HCT116 (cell line): ENCODE measurements around the gene UQCRH. TPM values are rescaled to one million over a fixed set of nuclear protein-coding genes. Genes with fewer than 3 reads are reported as not detected.

Experiments used
- ATAC-seq: fragments of 200-7000 bp; cut with Tn5 transposase; 2 replicates; pipeline ENCODE4 v1.9.1; 2020; ENCODE audit warnings: mild to moderate bottlenecking, moderate library complexity
- BruUV-seq: library from RNA; stranded (reverse); fragments of 400-500 nt; replicated peaks from 2 replicates; lab custom pipeline; 2021; lab: Mats Ljungman, UMichigan
- CTCF ChIA-PET: fragments of 300-600 bp; sonication (Branson Sonifier 250); formaldehyde crosslinking; loops from one replicate; lab custom pipeline; 2021; ENCODE audit warnings: antibody characterized with exemption; lab: Charles Lee
- POLR2A ChIA-PET: fragments of 300-600, 350-600 bp; sonication (Branson Sonifier 250); formaldehyde crosslinking; loops from one replicate; lab custom pipeline; 2021; ENCODE audit warnings: antibody characterized with exemption; lab: Charles Lee
- RAD21 ChIA-PET, 2 experiments: fragments of 300-600 bp; sonication (Branson Sonifier 250); formaldehyde crosslinking; loops; one replicate each; lab custom pipeline; 2023; ENCODE audit warnings: low total read pairs in 2 of 2; ENCODE audit not compliant: uncharacterized antibody in 2 of 2, unreplicated experiment in 2 of 2, low non-redundant PET in 1 of 2; lab: Charles Lee
- DNase-seq: peaks from one replicate; pipeline ENCODE4 v3.0.0-alpha.2; 2010; ENCODE audit warnings: low read depth, low spot score
- H2AFZ ChIP-seq: fragments of 200-600 bp; shearing (Covaris generic), sonication (generic); 2 replicates; pipeline ENCODE4 v1.6.1; 2017; ENCODE audit warnings: low read depth, mixed run types, mixed read lengths, antibody characterized with exemption, low read length; ENCODE audit not compliant: poor library complexity, severe bottlenecking
- H3K27ac ChIP-seq: 2 replicates; pipeline ENCODE4 v1.5.1; 2012; ENCODE audit warnings: low read depth, low read length
- H3K27me3 ChIP-seq: fragments of 200-600 bp; sonication (generic); 2 replicates; pipeline ENCODE4 v1.6.1; 2016; ENCODE audit warnings: mixed run types, low read length, mixed read lengths; ENCODE audit not compliant: insufficient read depth
- H3K36me3 ChIP-seq, 2 experiments: fragments of 200-500 bp in 1 of 2; fragments of 200-600 bp in 1 of 2; sonication (Bioruptor generic) in 1 of 2; sonication (generic) in 1 of 2; 2 replicates each; pipeline versions ENCODE4 v1.5.1 to v1.6.1; 2014 to 2016; ENCODE audit warnings: low read length in 2 of 2, inconsistent platforms in 1 of 2, mixed read lengths in 1 of 2, mixed run types in 1 of 2; ENCODE audit not compliant: insufficient read depth in 2 of 2, control insufficient read depth in 1 of 2
- H3K4me1 ChIP-seq, 2 experiments: fragments of 200-600 bp in 1 of 2; sonication (generic) in 1 of 2; 2 replicates each; pipeline versions ENCODE4 v1.5.1 to v1.6.1; 2012 to 2017; ENCODE audit warnings: low read length in 2 of 2, inconsistent platforms in 1 of 2, mild to moderate bottlenecking in 1 of 2, mixed read lengths in 1 of 2, mixed run types in 1 of 2, moderate library complexity in 1 of 2; ENCODE audit not compliant: insufficient read depth in 2 of 2, control insufficient read depth in 1 of 2
- H3K4me2 ChIP-seq: fragments of 200-600 bp; sonication (generic); 2 replicates; pipeline ENCODE4 v1.6.1; 2017; ENCODE audit warnings: mixed run types, low read length, mixed read lengths
- H3K4me3 ChIP-seq, 2 experiments: fragments of 200-600 bp in 1 of 2; sonication (generic) in 1 of 2; replicated peaks in 1 of 2; 2 replicates each; pipeline ENCODE4 v1.5.1; 2011 to 2016; ENCODE audit warnings: low read length in 2 of 2, control low read depth in 1 of 2, low read depth in 1 of 2, mild to moderate bottlenecking in 1 of 2, mixed read lengths in 1 of 2, mixed run types in 1 of 2
- H3K79me2 ChIP-seq: fragments of 200-600 bp; sonication (generic); 2 replicates; pipeline ENCODE4 v1.6.1; 2017; ENCODE audit warnings: mild to moderate bottlenecking, mixed run types, low read length, moderate library complexity, mixed read lengths; ENCODE audit not compliant: insufficient read depth
- H3K9ac ChIP-seq: fragments of 200-600 bp; sonication (generic); 2 replicates; pipeline ENCODE4 v1.6.1; 2016; ENCODE audit warnings: low read length, mixed read lengths
- H3K9me2 ChIP-seq: fragments of 200-600 bp; sonication (generic), shearing (Covaris generic); 2 replicates; pipeline ENCODE4 v1.6.1; 2017; ENCODE audit warnings: mixed run types, mild to moderate bottlenecking, moderate library complexity; ENCODE audit not compliant: insufficient read depth
- H3K9me3 ChIP-seq, 2 experiments: fragments of 200-500 bp in 1 of 2; fragments of 200-600 bp in 1 of 2; sonication (Bioruptor generic) in 1 of 2; sonication (generic) in 1 of 2; 2 replicates each; pipeline ENCODE4 v1.6.1; 2014 to 2017; ENCODE audit warnings: low read length in 2 of 2, mixed read lengths in 2 of 2, inconsistent platforms in 1 of 2, low read depth in 1 of 2, mild to moderate bottlenecking in 1 of 2, mixed run types in 1 of 2, moderate library complexity in 1 of 2; ENCODE audit not compliant: control insufficient read depth in 1 of 2, insufficient read depth in 1 of 2
- H4K20me1 ChIP-seq: fragments of 200-600 bp; sonication (generic), shearing (Covaris generic); 2 replicates; pipeline ENCODE4 v1.6.1; 2017; ENCODE audit warnings: mixed run types, mild to moderate bottlenecking, moderate library complexity; ENCODE audit not compliant: insufficient read depth
- ATF3 ChIP-seq: IDR thresholded peaks from 2 replicates; pipeline ENCODE4 v1.6.1; 2012
- ELF1 ChIP-seq: IDR thresholded peaks from 2 replicates; pipeline ENCODE4 v1.6.1; 2012; ENCODE audit warnings: low read depth, borderline replicate concordance
- FOSL1 ChIP-seq: IDR thresholded peaks from 2 replicates; pipeline ENCODE4 v1.6.1; 2012; ENCODE audit warnings: low read depth
- JUND ChIP-seq: IDR thresholded peaks from 2 replicates; pipeline ENCODE4 v1.6.1; 2012
- POLR2AphosphoS5 ChIP-seq: IDR thresholded peaks from 2 replicates; pipeline ENCODE4 v1.6.1; 2011; ENCODE audit warnings: mild to moderate bottlenecking, low read depth, low read length, moderate library complexity
- RAD21 ChIP-seq: IDR thresholded peaks from 2 replicates; pipeline ENCODE4 v1.6.1; 2012; ENCODE audit warnings: low read depth, mild to moderate bottlenecking
- SRF ChIP-seq: IDR thresholded peaks from 2 replicates; pipeline ENCODE4 v1.6.1; 2012; ENCODE audit warnings: low read depth
- YY1 ChIP-seq: IDR thresholded peaks from 2 replicates; pipeline ENCODE4 v1.6.1; 2011; ENCODE audit warnings: low read length, low read depth, moderate library complexity, mild to moderate bottlenecking; ENCODE audit not compliant: insufficient replicate concordance; ENCODE audit errors: extremely low read depth
- ZFX ChIP-seq: fragments of 450-650 bp; IDR thresholded peaks from 2 replicates; pipeline ENCODE4 v1.6.1; 2017
- ZNF274 ChIP-seq: fragments of 200-500 bp; sonication (Bioruptor generic); IDR thresholded peaks from 2 replicates; pipeline ENCODE4 v1.6.1; 2014; ENCODE audit warnings: mild to moderate bottlenecking, low read depth, low read length, inconsistent platforms
- intact Hi-C: fragments of 100-400 bp; cut with micrococcal nuclease; formaldehyde crosslinking; loops from 2 replicates; pipeline ENCODE4 v1.10.0; 2022
- total RNA-seq: library from RNA; stranded (reverse); gene quantifications from one replicate; pipeline ENCODE4 v1.2.1, GENCODE V29; 2021; ENCODE audit not compliant: unreplicated experiment

UQCRH gene
- total RNA-seq, 1 experiment from 2014 or later = 514 TPM

GRCh38 chr1:46310321-46310720 lies 6.8 kb downstream of the UQCRH start:
- ChIA-PET CTCF (interaction anchor here (0.9 kb wide), 1 partner anchor 65 kb away, joined by 3 read pairs; no protein-coding TSS in a partner anchor), POLR2A (no interaction called here), RAD21 (no interaction called here)
- peaks cover 24% of the 10 kb centered on the region; the same call in 1 of the 2 replicates for H4K20me1 ChIP-seq
- H3K4me1 ChIP-seq = no peaks in the 10 kb centered on the region; a peak in 1 of 4 replicates
- no peak overlapping the region for H3K4me2 ChIP-seq
- peaks cover 44 to 61% of the 10 kb centered on the region in 2 experiments for H3K36me3 ChIP-seq
- no peak overlapping the region for H3K9ac ChIP-seq
- intact Hi-C loops = no loop called here
- no peak overlapping the region for H3K27ac ChIP-seq
- TF ChIP-seq ELF1 (no peak), RAD21 (no peak), POLR2AphosphoS5 (no peak), YY1 (no peak)
- no peaks in the 10 kb centered on the region for H3K27me3 ChIP-seq
- H3K79me2 ChIP-seq = peaks cover 61% of the 10 kb centered on the region
- DNase-seq = no peak
- no peaks in the 10 kb centered on the region for H3K9me3 ChIP-seq
- no peaks in the 10 kb centered on the region for H3K9me2 ChIP-seq
- H3K4me3 ChIP-seq = no peak overlapping the region
- H2AFZ ChIP-seq = no peak overlapping the region
- BruUV-seq = no TSS peak
- ATAC-seq = no peak

- Histone ChIP-seq H2AFZ (no peak overlapping the region), H4K20me1 (no peaks in the 10 kb centered on the region), H3K27me3 (no peaks in the 10 kb centered on the region), H3K27ac (no peak overlapping the region), H3K79me2 (peaks cover 8% of the 10 kb centered on the region; the same call in 1 of the 2 replicates), H3K36me3 (peaks cover 31 to 40% of the 10 kb centered on the region in 2 experiments), H3K4me1 (no peaks in the 10 kb centered on the region), H3K4me3 (no peak overlapping the region), H3K9me2 (no peaks in the 10 kb centered on the region), H3K4me2 (no peak overlapping the region), H3K9me3 (no peaks in the 10 kb centered on the region), H3K9ac (no peak overlapping the region)
- intact Hi-C loops = no loop called here
- DNase-seq (no peak), ATAC-seq (no peak)
- BruUV-seq = TSS peak; percentile 27
- ChIA-PET CTCF (no interaction called here), POLR2A (no interaction called here), RAD21 (interaction anchor here in 1 of 2 experiments (0.7 kb wide), 1 partner anchor 103 kb away, joined by 5 read pairs; no protein-coding TSS in a partner anchor)
- TF ChIP-seq FOSL1 (no peak), JUND (no peak), ZFX (no peak), ATF3 (no peak), ZNF274 (no peak), SRF (no peak), POLR2AphosphoS5 (no peak)
Observed at GRCh38 chr1:46315669-46316403, 12.3 kb downstream of the UQCRH start.
